ENCODE results near the gene PLK1. TPM values are rescaled to one million over a fixed set of nuclear protein-coding genes. Genes with fewer than 3 reads are reported as not detected.

The PLK1 gene
- polyA plus RNA-seq (2012; ENCODE audit: insufficient read length, low read depth) = 94.3 TPM

DNA sequence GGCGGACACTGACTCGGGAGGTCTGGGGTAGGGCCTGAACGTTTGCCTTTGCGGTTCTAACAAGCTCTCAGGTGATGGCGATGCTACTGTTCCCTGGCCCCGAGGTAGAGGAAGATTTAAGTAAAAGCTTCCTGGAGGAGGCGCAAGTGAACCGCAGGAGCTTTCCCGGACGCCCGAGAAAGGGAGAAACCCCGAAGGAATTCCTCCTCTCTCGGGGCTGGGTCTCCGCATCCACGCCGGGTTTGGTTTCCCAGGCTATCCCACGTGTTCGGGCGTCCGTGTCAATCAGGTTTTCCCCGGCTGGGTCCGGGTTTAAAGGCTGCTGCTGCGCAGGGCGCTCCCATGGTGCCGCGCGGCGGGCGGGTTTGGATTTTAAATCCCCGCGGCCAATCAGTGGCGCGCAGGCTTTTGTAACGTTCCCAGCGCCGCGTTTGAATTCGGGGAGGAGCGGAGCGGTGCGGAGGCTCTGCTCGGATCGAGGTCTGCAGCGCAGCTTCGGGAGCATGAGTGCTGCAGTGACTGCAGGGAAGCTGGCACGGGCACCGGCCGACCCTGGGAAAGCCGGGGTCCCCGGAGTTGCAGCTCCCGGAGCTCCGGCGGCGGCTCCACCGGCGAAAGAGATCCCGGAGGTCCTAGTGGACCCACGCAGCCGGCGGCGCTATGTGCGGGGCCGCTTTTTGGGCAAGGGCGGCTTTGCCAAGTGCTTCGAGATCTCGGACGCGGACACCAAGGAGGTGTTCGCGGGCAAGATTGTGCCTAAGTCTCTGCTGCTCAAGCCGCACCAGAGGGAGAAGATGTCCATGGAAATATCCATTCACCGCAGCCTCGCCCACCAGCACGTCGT lies at the start of gene PLK1:
Gene PLK1 (plus strand): TSS at position 460 of the 844 bp plus-strand sequence. CDS start 44 bp downstream, at position 504.
- TF ChIP-seq FOXP2 (optimal IDR thresholded peaks at IDR 0.05; ENCODE audit: borderline replicate concordance, extremely low read depth, extremely low read length, insufficient read depth) (no peak), POLR2AphosphoS5 (IDR thresholded peaks at IDR 0.05; ENCODE audit: low read depth, low read length) (peak; percentile 76), SIN3A (IDR thresholded peaks at IDR 0.05; ENCODE audit: borderline replicate concordance, insufficient read depth, low read length) (peak; percentile 87; the same call in 1 of the 2 replicates), REST (IDR thresholded peaks at IDR 0.05; ENCODE audit: insufficient read depth in 1 of 2, low read depth in 2 of 2, low read length in 2 of 2) (peak in 1 of 2 experiments; percentile 10; a peak in 1 of 4 replicates), TAF1 (IDR thresholded peaks at IDR 0.05; ENCODE audit: borderline replicate concordance, insufficient read depth, low read length) (peak; percentile 64)

GRCh38 chr16:23629516-23629915 lies 49.2 kb upstream of the PLK1 start:
- TF ChIP-seq SIN3A (IDR thresholded peaks at IDR 0.05; ENCODE audit: borderline replicate concordance, insufficient read depth, low read length) (no peak), FOXP2 (optimal IDR thresholded peaks at IDR 0.05; ENCODE audit: borderline replicate concordance, extremely low read depth, extremely low read length, insufficient read depth) (no peak), POLR2AphosphoS5 (IDR thresholded peaks at IDR 0.05; ENCODE audit: low read depth, low read length) (no peak), TAF1 (IDR thresholded peaks at IDR 0.05; ENCODE audit: borderline replicate concordance, insufficient read depth, low read length) (no peak), REST (IDR thresholded peaks at IDR 0.05; ENCODE audit: insufficient read depth in 1 of 2, low read depth in 2 of 2, low read length in 2 of 2) (no peak)

DNA sequence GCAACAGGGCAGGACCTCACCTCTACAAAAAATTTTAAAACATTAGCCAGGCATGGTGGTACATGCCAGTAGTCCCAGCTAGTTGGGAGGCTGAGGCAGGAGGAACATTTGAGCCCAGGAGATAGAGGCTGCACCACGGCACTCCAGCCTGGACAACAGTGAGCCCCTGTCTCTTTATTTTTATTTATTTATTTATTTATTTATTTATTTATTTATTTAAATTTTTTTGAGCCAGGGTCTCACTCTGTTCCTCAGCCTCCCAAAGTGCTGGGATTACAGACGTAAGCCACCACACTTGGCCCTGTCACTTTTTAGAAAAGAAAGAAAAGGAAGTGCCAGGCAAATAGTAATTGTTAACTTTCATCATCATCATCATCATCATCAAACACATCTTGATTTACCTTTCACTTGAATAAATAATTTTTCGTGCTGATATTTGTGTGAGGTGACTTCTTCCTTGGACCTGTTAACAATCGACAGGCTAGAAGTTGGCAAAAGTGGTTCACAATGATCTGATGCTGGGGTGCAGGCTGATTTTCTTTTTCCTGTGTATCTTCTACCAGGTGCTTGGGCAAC lies 44.1 kb upstream of the PLK1 start:
- TF ChIP-seq POLR2AphosphoS5 (IDR thresholded peaks at IDR 0.05; ENCODE audit: low read depth, low read length) (no peak), SIN3A (IDR thresholded peaks at IDR 0.05; ENCODE audit: borderline replicate concordance, insufficient read depth, low read length) (no peak), TAF1 (IDR thresholded peaks at IDR 0.05; ENCODE audit: borderline replicate concordance, insufficient read depth, low read length) (no peak), REST (IDR thresholded peaks at IDR 0.05; ENCODE audit: insufficient read depth in 1 of 2, low read depth in 2 of 2, low read length in 2 of 2) (no peak)

GRCh38 chr16:23635958-23636357 lies 42.7 kb upstream of the PLK1 start:
- TF ChIP-seq TAF1 (IDR thresholded peaks at IDR 0.05; ENCODE audit: borderline replicate concordance, insufficient read depth, low read length) = no peak
- no peak for TF ChIP-seq REST (IDR thresholded peaks at IDR 0.05; ENCODE audit: insufficient read depth in 1 of 2, low read depth in 2 of 2, low read length in 2 of 2)
- no peak for TF ChIP-seq POLR2AphosphoS5 (IDR thresholded peaks at IDR 0.05; ENCODE audit: low read depth, low read length)
- TF ChIP-seq FOXP2 (optimal IDR thresholded peaks at IDR 0.05; ENCODE audit: borderline replicate concordance, extremely low read depth, extremely low read length, insufficient read depth) = no peak
- no peak for TF ChIP-seq SIN3A (IDR thresholded peaks at IDR 0.05; ENCODE audit: borderline replicate concordance, insufficient read depth, low read length)

Data from PFSK-1 (cell line).